Measurements from ENCODE around the gene IQGAP1. TPM values are rescaled to one million over a fixed set of nuclear protein-coding genes. Genes with fewer than 3 reads are reported as not detected.

IQGAP1 gene
- total and polyA plus RNA-seq, 4 donors, result 9.2 to 50.1 (median 24.5) TPM

- Histone ChIP-seq H3K4me3 (ENCODE audit: low read depth in 1 of 3, low read length in 3 of 3) (no peak overlapping the region), H3K9ac (ENCODE audit: low read depth in 1 of 2, low read length in 2 of 2) (no peak overlapping the region), H3K36me3 (ENCODE audit: control insufficient read depth in 4 of 4, insufficient read depth in 3 of 4, low read depth in 1 of 4, low read length in 3 of 4) (peaks cover 0 to 7% (median 2%) of the 10 kb centered on the region in 4 donors), H3K27me3 (ENCODE audit: control insufficient read depth in 4 of 4, insufficient read depth in 4 of 4, low read length in 3 of 4) (no peaks in the 10 kb centered on the region), H3K4me1 (ENCODE audit: control insufficient read depth in 4 of 4, insufficient read depth in 4 of 4, low read length in 3 of 4) (no peaks in the 10 kb centered on the region), H3K27ac (ENCODE audit: low read depth in 1 of 2, low read length in 2 of 2) (no peak overlapping the region), H3K9me3 (ENCODE audit: control insufficient read depth in 4 of 4, low read length in 3 of 4) (no peaks in the 10 kb centered on the region)
- 98% methylated on average over 2 of the region's 2 CpGs for WGBS
- TF ChIP-seq REST (IDR thresholded peaks at IDR 0.05), result no peak
- no peak for TF ChIP-seq RXRA (IDR thresholded peaks at IDR 0.05)
- TF ChIP-seq HNF4G (IDR thresholded peaks at IDR 0.05), result no peak
- DNase-seq (ENCODE audit: low spot score), result no peak
These were observed 49.5 kb downstream of the IQGAP1 start for GRCh38 chr15:90437516-90437915.

GRCh38 chr15:90439946-90440345 lies 51.9 kb downstream of the IQGAP1 start:
- Histone ChIP-seq H3K4me3 (ENCODE audit: low read depth in 1 of 3, low read length in 3 of 3) (no peak overlapping the region), H3K27me3 (ENCODE audit: control insufficient read depth in 4 of 4, insufficient read depth in 4 of 4, low read length in 3 of 4) (no peaks in the 10 kb centered on the region), H3K36me3 (ENCODE audit: control insufficient read depth in 4 of 4, insufficient read depth in 3 of 4, low read depth in 1 of 4, low read length in 3 of 4) (peaks cover 0 to 8% (median 1%) of the 10 kb centered on the region in 4 donors), H3K9ac (ENCODE audit: low read depth in 1 of 2, low read length in 2 of 2) (no peak overlapping the region), H3K4me1 (ENCODE audit: control insufficient read depth in 4 of 4, insufficient read depth in 4 of 4, low read length in 3 of 4) (no peaks in the 10 kb centered on the region), H3K27ac (ENCODE audit: low read depth in 1 of 2, low read length in 2 of 2) (no peak overlapping the region), H3K9me3 (ENCODE audit: control insufficient read depth in 4 of 4, low read length in 3 of 4) (no peaks in the 10 kb centered on the region)
- 60% methylated on average over 2 of the region's 2 CpGs for WGBS
- no peak for TF ChIP-seq RAD21 (IDR thresholded peaks at IDR 0.05)
- TF ChIP-seq JUND (IDR thresholded peaks at IDR 0.05), result no peak
- TF ChIP-seq ATF3 (IDR thresholded peaks at IDR 0.05), result no peak
- TF ChIP-seq HNF4A (conservative IDR thresholded peaks at IDR 0.05), result no peak
- TF ChIP-seq GABPA (IDR thresholded peaks at IDR 0.05 in 1 of 2, conservative IDR thresholded peaks at IDR 0.05 in 1 of 2), result no peak
- no peak for TF ChIP-seq ZBTB33 (IDR thresholded peaks at IDR 0.05)
- TF ChIP-seq FOXA1 (IDR thresholded peaks at IDR 0.05), result no peak
- no peak for TF ChIP-seq FOXA2 (IDR thresholded peaks at IDR 0.05)
- TF ChIP-seq NR2F2 (IDR thresholded peaks at IDR 0.05), result no peak
- no peak for TF ChIP-seq HNF4G (IDR thresholded peaks at IDR 0.05)
- TF ChIP-seq MAX (IDR thresholded peaks at IDR 0.05), result no peak
- no peak for TF ChIP-seq REST (IDR thresholded peaks at IDR 0.05)
- no peak for TF ChIP-seq RXRA (IDR thresholded peaks at IDR 0.05)
- no peak for TF ChIP-seq YY1 (IDR thresholded peaks at IDR 0.05)
- TF ChIP-seq TAF1 (conservative IDR thresholded peaks at IDR 0.05), result no peak
- TF ChIP-seq SP1 (IDR thresholded peaks at IDR 0.05), result no peak
- TF ChIP-seq CTCF (IDR thresholded peaks at IDR 0.05; ENCODE audit: low read depth, low read length, missing input control), result no peak
- TF ChIP-seq EGR1 (IDR thresholded peaks at IDR 0.05; ENCODE audit: low read depth in 2 of 2), result no peak
- no peak for DNase-seq (ENCODE audit: low spot score)

Data from liver (tissue), 9 donors.